Measurements from ENCODE around the gene ANKRD45. TPM values are rescaled to one million over a fixed set of nuclear protein-coding genes. Genes with fewer than 3 reads are reported as not detected.
"Not testable (repeated sequence)": the region's sequence is repeated elsewhere in the genome, so short reads cannot be mapped to it uniquely, and the experiment has no call there.

ANKRD45 gene
- total RNA-seq, 3 donors from 2014 or later, result not detected

DNA sequence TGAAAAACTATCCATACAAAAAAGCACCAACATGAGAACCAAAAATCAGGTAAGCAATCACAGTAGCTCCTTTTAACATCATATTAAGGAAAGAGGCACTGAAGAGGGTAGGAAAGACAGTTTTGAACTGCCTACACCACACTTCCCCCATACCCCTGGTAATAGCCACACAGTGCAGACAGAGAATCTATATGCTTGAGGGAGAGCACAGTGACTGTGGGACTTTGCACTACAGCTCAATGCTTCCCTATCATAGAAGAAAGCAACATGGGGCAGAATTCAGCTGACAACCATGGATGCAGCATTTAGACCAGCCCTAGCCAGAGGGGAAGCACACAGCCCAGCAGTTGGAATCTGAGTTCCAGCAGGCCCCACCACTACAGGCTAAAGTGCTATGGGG is 42.4 kb downstream of the ANKRD45 start:
- Mint-ChIP-seq H3K36me3 (ENCODE audit: insufficient read depth) (no peaks in the 10 kb centered on the region), H3K9me3 (peaks cover 4% of the 10 kb centered on the region), H3K4me1 (ENCODE audit: low read depth) (no peaks in the 10 kb centered on the region), H3K4me3 (no peak overlapping the region), H3K27me3 (ENCODE audit: low read depth) (no peaks in the 10 kb centered on the region)
- no peak for DNase-seq
- no peak for ATAC-seq

DNA sequence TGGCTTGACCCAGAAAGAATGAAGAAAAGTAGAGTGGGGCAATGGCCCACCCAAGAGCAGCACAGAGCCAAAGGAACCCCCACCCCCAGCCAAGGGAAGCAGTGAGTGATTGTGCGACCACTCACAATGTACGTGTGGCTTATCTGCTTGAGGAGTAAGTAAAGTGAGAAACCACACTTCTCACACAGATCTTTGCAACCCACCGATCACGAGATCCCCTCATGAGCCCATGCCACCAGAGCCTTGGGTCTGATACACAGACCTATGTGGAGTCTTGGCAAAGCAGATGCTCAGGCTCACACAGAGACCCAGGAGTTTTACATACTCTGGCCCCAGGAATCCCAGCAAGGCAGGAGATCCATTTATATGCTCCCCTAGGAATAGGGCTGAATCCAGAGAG is 52.8 kb downstream of the ANKRD45 start:
- Mint-ChIP-seq H3K9me3 (peaks cover 29% of the 10 kb centered on the region), H3K4me3 (no peak overlapping the region), H3K4me1 (ENCODE audit: low read depth) (no peaks in the 10 kb centered on the region), H3K27me3 (ENCODE audit: low read depth) (peaks cover 25% of the 10 kb centered on the region), H3K36me3 (ENCODE audit: insufficient read depth) (peaks cover 5% of the 10 kb centered on the region)
- DNase-seq (no peak), ATAC-seq (no peak)

DNA sequence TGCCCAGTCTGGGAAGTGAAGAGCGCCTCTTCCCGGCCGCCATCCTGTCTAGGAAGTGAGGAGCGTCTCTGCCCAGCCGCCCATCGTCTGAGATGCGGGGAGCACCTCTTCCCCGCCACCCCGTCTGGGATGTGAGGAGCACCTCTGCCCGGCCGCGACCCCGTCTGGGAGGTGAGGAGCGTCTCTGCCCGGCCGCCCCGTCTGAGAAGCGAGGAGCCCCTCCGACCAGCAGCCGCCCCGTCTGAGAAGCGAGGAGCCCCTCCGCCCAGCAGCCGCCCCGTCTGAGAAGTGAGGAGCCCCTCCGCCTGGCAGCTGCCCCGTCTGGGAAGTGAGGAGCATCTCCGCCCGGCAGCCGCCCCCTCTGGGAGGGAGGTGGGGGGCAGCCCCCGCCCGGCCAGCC is 56.6 kb downstream of the ANKRD45 start:
- H3K9me3 Mint-ChIP-seq, result not testable (repeated sequence)

DNA sequence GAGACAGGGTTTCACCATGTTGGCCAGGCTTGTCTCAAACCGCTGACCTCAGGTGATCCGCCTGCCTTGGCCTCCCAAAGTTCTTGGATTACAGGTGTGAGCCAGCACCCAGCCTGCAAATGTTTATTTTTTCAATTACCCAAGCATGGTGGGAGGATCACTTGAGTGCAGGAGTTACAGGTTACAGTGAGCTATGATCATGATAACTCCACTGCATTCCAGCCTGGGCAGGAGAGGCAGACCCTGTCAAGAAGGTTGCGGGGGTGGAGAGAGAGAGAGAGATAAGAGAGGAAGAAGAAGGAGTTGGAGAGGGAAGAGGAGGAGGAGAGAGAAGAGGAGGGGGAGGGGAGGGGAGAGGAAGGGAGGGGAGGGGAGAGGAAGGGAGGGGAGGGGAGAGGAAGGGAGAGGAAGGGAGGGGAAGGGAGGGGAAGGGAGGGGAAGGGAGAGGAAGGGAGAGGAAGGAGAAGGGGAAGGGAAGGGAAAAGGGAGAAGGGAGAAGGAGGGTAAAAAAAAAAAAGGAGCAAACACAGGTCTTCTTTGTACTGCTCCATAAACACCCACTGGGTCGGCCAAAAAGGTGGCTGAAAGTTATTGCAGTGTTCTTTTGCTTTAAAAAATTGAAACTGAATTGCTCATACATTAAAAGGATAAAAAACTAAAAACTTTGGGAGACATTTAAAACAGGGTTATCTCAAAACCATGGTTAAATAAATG is 61.0 kb downstream of the ANKRD45 start:
- Mint-ChIP-seq H3K27me3 (ENCODE audit: low read depth) (peaks cover 7% of the 10 kb centered on the region), H3K9me3 (no peaks in the 10 kb centered on the region), H3K36me3 (ENCODE audit: insufficient read depth) (no peaks in the 10 kb centered on the region), H3K4me1 (ENCODE audit: low read depth) (no peaks in the 10 kb centered on the region), H3K4me3 (no peak overlapping the region)
- ATAC-seq (no peak), DNase-seq (no peak)

More for the DNA sequence above, 56.6 kb downstream of the ANKRD45 start:
- ATAC-seq; H3K27me3 Mint-ChIP-seq (ENCODE audit: low read depth); H3K4me3 Mint-ChIP-seq; DNase-seq; H3K36me3 Mint-ChIP-seq (ENCODE audit: insufficient read depth); H3K4me1 Mint-ChIP-seq (ENCODE audit: low read depth): not testable (repeated sequence)

DNA sequence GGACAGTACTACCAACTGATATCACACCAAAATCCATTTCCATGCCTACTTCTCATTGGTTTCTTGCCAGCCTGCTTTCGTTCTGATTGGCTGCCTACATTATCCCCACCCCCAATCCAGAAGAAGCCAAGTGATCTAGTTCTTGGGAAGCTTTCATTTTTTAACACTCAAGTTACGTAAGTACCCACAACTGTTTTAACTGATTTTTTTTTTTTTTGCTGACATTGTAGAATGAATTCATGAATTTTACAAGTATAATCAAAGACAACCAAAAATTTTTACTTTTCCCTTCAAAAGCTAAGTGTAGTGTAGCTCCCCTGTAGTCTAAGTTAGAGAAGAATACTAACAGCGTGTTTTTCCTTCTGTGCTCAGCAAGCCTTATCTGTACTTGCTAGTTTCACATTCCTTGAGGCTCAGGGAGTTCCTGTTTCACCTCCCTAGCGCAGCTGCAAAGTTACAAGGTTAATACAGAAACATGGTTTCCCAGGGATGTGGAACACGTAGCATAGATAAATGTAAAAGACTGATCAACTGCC is 66.5 kb downstream of the ANKRD45 start, which contains the start of gene SLC9C2:
Gene SLC9C2, minus strand, starts transcription at position 17 of the 536 bp plus-strand sequence. CDS start 1,296 bp downstream, outside the sequence.
- no peak within 1 kb of the TSS for H3K4me3 Mint-ChIP-seq
- peaks cover 5% of the 10 kb centered on the region for H3K27me3 Mint-ChIP-seq (ENCODE audit: low read depth)
- ATAC-seq, result no peak
- H3K9me3 Mint-ChIP-seq, result no peaks in the 10 kb centered on the region
- H3K4me1 Mint-ChIP-seq (ENCODE audit: low read depth), result no peaks in the 10 kb centered on the region
- no peaks in the 10 kb centered on the region for H3K36me3 Mint-ChIP-seq (ENCODE audit: insufficient read depth)
- no peak for DNase-seq

DNA sequence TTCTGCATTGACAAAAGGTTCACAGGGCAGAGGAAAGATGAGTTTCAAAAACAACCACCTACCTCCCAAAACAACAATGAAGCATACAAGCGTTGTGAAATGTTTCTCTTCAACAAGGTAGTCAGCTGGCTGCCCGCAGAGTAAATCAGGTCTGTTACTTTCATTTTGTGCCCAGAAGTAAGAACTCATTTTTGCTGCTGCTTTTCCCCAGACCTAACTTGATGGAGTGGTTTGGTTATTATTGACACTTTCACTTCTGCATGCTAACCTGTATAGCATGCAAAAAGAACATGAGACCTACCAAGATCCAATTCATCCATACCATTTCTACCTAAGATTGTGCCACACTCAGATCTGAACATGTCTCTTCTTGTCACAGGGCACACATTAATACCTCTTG is 68.1 kb downstream of the ANKRD45 start:
- Mint-ChIP-seq H3K9me3 (no peaks in the 10 kb centered on the region), H3K4me3 (no peak overlapping the region), H3K27me3 (ENCODE audit: low read depth) (peaks cover 3% of the 10 kb centered on the region), H3K36me3 (ENCODE audit: insufficient read depth) (no peaks in the 10 kb centered on the region), H3K4me1 (ENCODE audit: low read depth) (no peaks in the 10 kb centered on the region)
- ATAC-seq (no peak), DNase-seq (no peak)

DNA sequence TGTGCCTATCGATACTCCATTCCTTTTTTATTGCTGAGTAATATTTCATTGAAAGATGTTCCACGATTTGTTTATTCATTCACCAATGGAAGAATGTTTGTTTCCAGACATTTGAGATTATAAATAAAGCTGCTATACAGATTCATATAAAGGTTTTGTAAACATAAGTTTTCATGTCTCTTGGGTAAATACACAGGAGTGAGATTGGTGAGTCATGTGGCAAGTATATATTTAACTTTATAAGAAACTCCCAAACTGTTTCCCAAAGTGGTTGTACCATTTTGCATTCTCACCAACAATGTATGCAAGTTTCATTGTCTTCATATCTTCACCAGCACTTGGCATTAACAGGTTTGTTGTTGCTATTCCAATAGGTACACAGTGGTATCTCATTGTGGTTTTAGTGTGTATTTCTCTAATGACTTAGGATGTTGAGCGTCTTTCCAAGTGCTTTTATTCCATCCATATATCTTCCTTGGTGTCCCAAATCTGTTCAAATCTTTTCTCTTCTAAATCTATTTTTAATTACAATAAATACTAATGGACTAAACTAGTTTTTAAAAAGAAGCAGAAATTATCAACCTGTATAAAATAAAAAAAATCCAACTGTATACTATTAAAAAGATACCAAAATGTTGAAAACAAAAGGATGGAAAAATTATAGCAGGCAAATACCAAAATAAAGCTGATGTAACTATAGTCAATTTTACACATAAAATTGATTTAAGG is 73.4 kb downstream of the ANKRD45 start:
- peaks cover 4% of the 10 kb centered on the region for H3K27me3 Mint-ChIP-seq (ENCODE audit: low read depth)
- DNase-seq, result no peak
- no peak for ATAC-seq
- H3K4me1 Mint-ChIP-seq (ENCODE audit: low read depth), result no peaks in the 10 kb centered on the region
- H3K9me3 Mint-ChIP-seq, result no peaks in the 10 kb centered on the region
- H3K36me3 Mint-ChIP-seq (ENCODE audit: insufficient read depth), result no peaks in the 10 kb centered on the region
- no peak overlapping the region for H3K4me3 Mint-ChIP-seq

DNA sequence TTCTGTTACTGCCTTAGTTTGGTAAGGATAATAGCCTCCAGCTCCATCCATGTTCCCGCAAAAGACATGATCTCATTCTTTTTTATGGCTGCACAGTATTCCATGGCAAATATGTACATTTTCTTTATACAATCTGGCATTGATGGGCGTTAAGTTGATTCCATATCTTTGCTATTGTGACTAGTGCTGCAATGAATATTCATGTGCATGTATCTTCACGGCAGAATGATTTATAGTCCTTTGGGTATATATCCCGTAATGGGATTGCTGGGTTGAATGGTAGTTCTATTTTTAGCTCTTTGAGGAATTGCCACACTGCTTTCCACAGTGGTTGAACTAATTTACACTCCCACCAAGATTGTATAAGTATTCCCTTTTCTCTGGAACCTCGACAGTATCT is 78.5 kb downstream of the ANKRD45 start:
- DNase-seq, result not testable (repeated sequence)

DNA sequence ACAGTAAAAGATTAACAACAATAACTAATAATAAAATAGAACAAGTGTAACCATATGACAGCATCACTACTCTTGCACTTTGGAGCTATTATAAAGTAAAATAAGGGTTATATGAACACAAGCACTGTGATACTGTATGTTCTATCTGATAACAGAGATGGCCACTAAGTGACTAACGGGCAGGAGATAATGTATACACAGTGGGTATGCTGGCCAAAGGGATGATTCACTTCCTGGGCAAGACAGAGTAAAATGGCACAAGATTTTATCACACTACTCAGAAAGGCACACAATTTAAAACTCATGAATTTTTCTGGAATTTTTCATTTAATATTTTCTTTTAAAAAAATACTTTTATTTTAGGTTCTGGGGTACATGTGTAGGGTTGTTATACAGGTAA is 79.1 kb downstream of the ANKRD45 start:
- no peaks in the 10 kb centered on the region for H3K27me3 Mint-ChIP-seq (ENCODE audit: low read depth)
- ATAC-seq, result no peak
- H3K4me1 Mint-ChIP-seq (ENCODE audit: low read depth), result no peaks in the 10 kb centered on the region
- no peaks in the 10 kb centered on the region for H3K9me3 Mint-ChIP-seq
- no peaks in the 10 kb centered on the region for H3K36me3 Mint-ChIP-seq (ENCODE audit: insufficient read depth)
- H3K4me3 Mint-ChIP-seq, result no peak overlapping the region
- no peak for DNase-seq

More for the DNA sequence above, 78.5 kb downstream of the ANKRD45 start:
- H3K9me3 Mint-ChIP-seq; ATAC-seq; H3K27me3 Mint-ChIP-seq (ENCODE audit: low read depth); H3K4me1 Mint-ChIP-seq (ENCODE audit: low read depth); H3K4me3 Mint-ChIP-seq; H3K36me3 Mint-ChIP-seq (ENCODE audit: insufficient read depth): not testable (repeated sequence)

DNA sequence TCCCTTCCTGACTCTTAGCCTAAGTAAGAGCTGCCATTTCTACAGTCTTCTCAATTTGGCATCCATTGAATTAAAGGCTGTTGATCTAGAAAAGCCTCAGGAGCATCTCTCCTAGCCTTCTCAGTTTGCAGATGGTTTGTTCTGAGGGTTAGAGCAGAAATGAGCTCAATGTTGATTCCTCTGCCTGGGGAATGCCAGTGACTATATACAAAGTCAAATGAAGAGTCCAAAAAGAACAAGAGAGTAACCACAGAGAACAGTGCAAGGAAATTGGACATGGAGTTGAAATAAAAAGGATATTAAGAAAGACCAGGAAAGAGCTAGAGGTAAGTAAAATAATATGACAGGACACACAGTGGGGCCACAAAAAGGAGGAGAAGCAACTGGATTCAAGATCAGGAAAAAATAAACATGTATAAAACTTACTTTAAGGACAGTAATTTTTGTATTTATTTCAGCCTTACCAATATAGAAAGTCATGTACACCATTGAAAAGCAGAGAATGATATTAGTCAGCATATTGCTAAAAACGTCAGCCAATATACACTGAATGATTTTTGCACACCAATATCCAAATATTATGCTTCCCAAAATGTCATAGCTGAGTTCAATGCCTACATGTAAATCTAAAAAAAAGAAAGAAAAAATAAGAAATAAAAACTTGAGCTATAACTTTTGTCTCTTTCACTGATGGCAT is 88.1 kb downstream of the ANKRD45 start:
- Mint-ChIP-seq H3K4me1 (ENCODE audit: low read depth) (no peaks in the 10 kb centered on the region), H3K4me3 (no peak overlapping the region), H3K27me3 (ENCODE audit: low read depth) (no peaks in the 10 kb centered on the region), H3K9me3 (no peaks in the 10 kb centered on the region), H3K36me3 (ENCODE audit: insufficient read depth) (no peaks in the 10 kb centered on the region)
- DNase-seq (no peak), ATAC-seq (no peak)

DNA sequence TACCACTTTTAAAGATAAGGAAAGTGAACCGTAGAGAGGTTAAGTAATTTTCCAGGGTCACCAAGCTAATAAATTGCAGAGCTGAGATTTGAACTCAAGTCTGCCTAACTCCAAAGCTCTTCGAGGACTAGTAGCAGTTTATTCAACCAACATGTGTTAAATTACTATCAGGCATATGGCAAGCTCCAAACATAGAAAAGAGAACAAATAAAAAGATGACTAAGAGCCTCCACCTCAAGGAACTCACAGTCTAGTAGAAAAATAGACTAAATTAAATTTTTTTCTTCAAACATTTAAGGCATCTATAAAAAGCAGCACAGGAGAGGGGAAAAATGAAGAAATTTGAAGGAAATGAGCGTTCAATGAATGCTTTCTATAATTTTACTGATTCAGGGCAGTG is 89.0 kb downstream of the ANKRD45 start:
- ATAC-seq (no peak), DNase-seq (no peak)
- H3K4me1 Mint-ChIP-seq (ENCODE audit: low read depth), result no peaks in the 10 kb centered on the region
- H3K36me3 Mint-ChIP-seq (ENCODE audit: insufficient read depth), result no peaks in the 10 kb centered on the region
- H3K9me3 Mint-ChIP-seq, result no peaks in the 10 kb centered on the region
- no peaks in the 10 kb centered on the region for H3K27me3 Mint-ChIP-seq (ENCODE audit: low read depth)
- H3K4me3 Mint-ChIP-seq, result no peak overlapping the region

DNA sequence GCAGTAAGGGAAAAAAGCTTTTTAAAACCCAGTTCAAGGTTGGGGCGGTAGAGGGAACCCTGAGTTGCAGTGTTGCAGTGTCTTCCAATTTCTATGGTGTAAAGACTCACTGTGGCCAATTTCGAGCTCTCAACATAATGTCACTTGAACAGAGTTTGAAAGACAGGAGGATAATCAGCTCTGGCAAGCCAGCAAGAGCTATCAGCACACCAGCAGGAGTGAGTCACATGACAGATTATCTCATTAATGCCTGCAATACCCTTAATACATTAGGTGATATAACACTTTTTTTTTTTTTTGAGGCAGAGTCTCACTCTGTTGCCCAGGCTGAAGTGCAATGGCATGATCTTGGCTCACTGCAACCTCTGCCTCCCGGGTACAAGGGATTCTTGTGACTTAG is 89.6 kb downstream of the ANKRD45 start:
- H3K4me1 Mint-ChIP-seq (ENCODE audit: low read depth), result no peaks in the 10 kb centered on the region
- DNase-seq (no peak), ATAC-seq (no peak)
- H3K9me3 Mint-ChIP-seq, result no peaks in the 10 kb centered on the region
- no peaks in the 10 kb centered on the region for H3K27me3 Mint-ChIP-seq (ENCODE audit: low read depth)
- H3K36me3 Mint-ChIP-seq (ENCODE audit: insufficient read depth), result no peaks in the 10 kb centered on the region
- H3K4me3 Mint-ChIP-seq, result no peak overlapping the region

DNA sequence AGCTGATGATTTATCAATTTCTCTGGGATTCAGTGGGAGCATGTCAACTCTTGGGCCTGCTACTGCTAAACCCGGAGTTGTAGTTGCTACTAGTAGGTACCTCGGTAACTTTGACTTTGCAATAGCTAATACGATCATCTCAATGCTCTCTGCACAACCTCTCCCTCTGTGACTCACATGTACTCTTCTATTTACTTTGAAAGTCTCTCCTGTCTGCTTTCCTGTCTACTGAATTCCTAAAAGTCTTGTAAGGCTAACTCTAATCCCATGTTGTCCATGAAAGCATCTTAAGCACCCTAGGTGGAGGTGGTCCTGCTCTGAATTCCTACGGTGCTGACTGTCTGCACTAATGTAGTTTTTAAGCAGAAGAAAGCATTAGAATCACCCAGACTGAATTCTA is 96.1 kb downstream of the ANKRD45 start:
- DNase-seq (no peak), ATAC-seq (no peak)
- peaks cover 2% of the 10 kb centered on the region for H3K4me1 Mint-ChIP-seq (ENCODE audit: low read depth)
- H3K36me3 Mint-ChIP-seq (ENCODE audit: insufficient read depth), result no peaks in the 10 kb centered on the region
- peaks cover 2% of the 10 kb centered on the region for H3K27me3 Mint-ChIP-seq (ENCODE audit: low read depth)
- no peak overlapping the region for H3K4me3 Mint-ChIP-seq
- H3K9me3 Mint-ChIP-seq, result no peaks in the 10 kb centered on the region

DNA sequence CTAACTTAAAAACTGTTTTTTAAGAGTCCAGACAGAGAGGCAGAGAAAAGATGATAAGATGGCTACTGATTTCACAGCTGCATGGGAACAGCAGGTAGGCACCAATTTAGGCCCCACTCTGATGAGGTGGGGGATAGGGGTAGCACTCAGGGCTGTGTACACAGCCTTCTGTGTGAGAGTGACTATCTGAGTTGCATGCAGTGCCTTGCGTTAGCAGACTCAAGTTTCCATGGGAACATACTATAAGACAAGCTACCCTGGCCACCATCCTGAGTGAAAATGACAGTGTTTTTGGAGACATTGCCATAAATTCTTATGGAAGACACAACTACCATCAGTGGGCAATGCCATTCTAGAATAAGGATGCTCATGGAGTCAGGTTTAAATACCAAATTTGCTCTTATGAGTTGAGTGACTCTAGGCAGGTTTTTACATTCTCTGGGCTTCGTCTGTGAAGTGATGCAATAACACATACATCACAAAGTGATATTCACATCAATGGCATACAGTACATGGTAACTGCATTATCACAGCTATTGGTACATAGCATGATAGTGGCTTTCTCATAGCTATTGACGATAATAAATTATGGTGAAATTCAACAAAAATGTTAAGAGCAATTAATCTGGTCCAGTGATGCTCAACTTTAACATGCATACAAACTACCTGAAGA is 97.3 kb downstream of the ANKRD45 start:
- Mint-ChIP-seq H3K4me3 (no peak overlapping the region), H3K36me3 (ENCODE audit: insufficient read depth) (no peaks in the 10 kb centered on the region), H3K27me3 (ENCODE audit: low read depth) (peaks cover 2% of the 10 kb centered on the region), H3K9me3 (peaks cover 10% of the 10 kb centered on the region), H3K4me1 (ENCODE audit: low read depth) (peaks cover 2% of the 10 kb centered on the region)
- DNase-seq (no peak), ATAC-seq (no peak)

Data from activated T-cell treated with anti-CD3 and anti-CD28 coated beads, Interleukin-2, amount 50 U/mL, for 4 hours (primary cell).